ENCODE data around the gene FPR3. TPM values are rescaled to one million over a fixed set of nuclear protein-coding genes. Genes with fewer than 3 reads are reported as not detected.
A peak's percentile ranks its signal among the peaks of the same experiment; 100 is the strongest.

FPR3 gene
- total and polyA plus RNA-seq, 10 of the 15 experiments (the other 5 are each of a cell fraction or from before 2014, with no cell fraction given) = not detected

- TF ChIP-seq RB1 (IDR thresholded peaks at IDR 0.05; ENCODE audit: borderline replicate concordance) = no peak
- TF ChIP-seq JUNB (IDR thresholded peaks at IDR 0.05) = peak; percentile 86
- TF ChIP-seq MYB (IDR thresholded peaks at IDR 0.05; ENCODE audit: borderline replicate concordance, low read depth, low read length) = no peak
- TF ChIP-seq EP300 (IDR thresholded peaks at IDR 0.05; ENCODE audit: borderline replicate concordance in 1 of 2, control insufficient read depth in 1 of 2, low read depth in 2 of 2, low read length in 2 of 2) = no peak
- TF ChIP-seq HDAC2 (IDR thresholded peaks at IDR 0.05) = no peak
- TF ChIP-seq CEBPZ (IDR thresholded peaks at IDR 0.05; ENCODE audit: low read depth, low read length) = no peak
- 0 out of 2 replicates have a peak, but pooled peaks have one; percentile 32 for TF ChIP-seq RELB (IDR thresholded peaks at IDR 0.05; ENCODE audit: low read depth)
- no peak for TF ChIP-seq KLF5 (IDR thresholded peaks at IDR 0.05; ENCODE audit: partially characterized antibody)
- no peak for TF ChIP-seq IRF3 (IDR thresholded peaks at IDR 0.05)
- no peak for TF ChIP-seq STAT1 (conservative IDR thresholded peaks at IDR 0.05)
- TF ChIP-seq USF1 (IDR thresholded peaks at IDR 0.05; ENCODE audit: borderline replicate concordance, extremely low read length, insufficient read depth, low read depth, low read length) = no peak
- 0 out of 4 replicates have a peak, but pooled peaks of 1 of the 2 experiments have one; percentile 30 for TF ChIP-seq IKZF2 (IDR thresholded peaks at IDR 0.05)
- no peak for TF ChIP-seq RBBP5 (conservative IDR thresholded peaks at IDR 0.05)
- TF ChIP-seq POLR2AphosphoS2 (IDR thresholded peaks at IDR 0.05; ENCODE audit: low read depth, low read length) = no peak
- no peak for TF ChIP-seq BCLAF1 (IDR thresholded peaks at IDR 0.05)
- TF ChIP-seq SRF (IDR thresholded peaks at IDR 0.05; ENCODE audit: low read depth in 2 of 2, low read length in 2 of 2) = no peak
- TF ChIP-seq ZBED1 (IDR thresholded peaks at IDR 0.05; ENCODE audit: borderline replicate concordance) = no peak
- no peak for TF ChIP-seq SREBF2 (IDR thresholded peaks at IDR 0.05; ENCODE audit: low read length)
- TF ChIP-seq YY1 (IDR thresholded peaks at IDR 0.05; ENCODE audit: low read depth, low read length) = no peak
- TF ChIP-seq HCFC1 (IDR thresholded peaks at IDR 0.05; ENCODE audit: low read length) = no peak
- no peak for TF ChIP-seq POLR2A (IDR thresholded peaks at IDR 0.05; ENCODE audit: low read depth, low read length)
Observed at GRCh38 chr19:51784922-51785690, 9.9 kb upstream of the FPR3 start (continued).
